SK-N-SH (cell line): ENCODE data around the gene CNTD1.

Source experiments
- POLR2AphosphoS5 ChIP-seq: IDR thresholded peaks from 2 replicates; pipeline ENCODE4 v1.6.1; 2012; ENCODE audit warnings: low read depth, low read length
- RCOR1 ChIP-seq: fragments of 150-350 bp; IDR thresholded peaks from 2 replicates; pipeline ENCODE4 v1.6.1; 2017; ENCODE audit warnings: antibody characterized with exemption, low read length
- TEAD4 ChIP-seq: IDR thresholded peaks from 2 replicates; pipeline ENCODE4 v1.4.0; 2012; ENCODE audit warnings: mild to moderate bottlenecking, borderline replicate concordance; ENCODE audit not compliant: insufficient read depth
- TF ChIP-seq, protein P1 (sequence below): IDR thresholded peaks from 2 replicates; pipeline ENCODE4 v1.4.0; 2012; ENCODE audit warnings: low read depth, borderline replicate concordance
- TF ChIP-seq, protein P2 (sequence below): fragments of 200-600 bp; sonication (generic); IDR thresholded peaks from 2 replicates; pipeline ENCODE4 v1.6.1; 2017; ENCODE audit warnings: antibody characterized with exemption, mild to moderate bottlenecking, moderate library complexity

DNA sequence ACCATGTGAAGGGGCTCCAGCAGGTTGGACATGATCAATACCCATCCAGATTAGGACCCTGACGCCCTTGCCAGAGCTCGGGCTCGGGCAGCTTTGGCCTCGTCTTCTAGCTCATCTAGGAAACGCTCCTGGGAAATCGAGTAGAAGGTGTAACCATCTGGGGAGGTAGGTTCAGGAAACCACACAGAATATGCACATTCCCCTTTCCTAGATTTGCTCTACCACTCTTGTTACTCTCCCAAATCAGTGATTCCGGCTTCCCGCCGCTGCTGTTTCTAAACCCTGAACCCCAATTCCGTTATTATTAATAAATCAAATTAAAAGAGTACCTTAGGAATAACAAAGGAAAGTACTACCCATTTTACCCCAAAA, 664 bp upstream of the CNTD1 start:
- TF ChIP-seq POLR2AphosphoS5, result no peak
- TF ChIP-seq, protein P1, sequence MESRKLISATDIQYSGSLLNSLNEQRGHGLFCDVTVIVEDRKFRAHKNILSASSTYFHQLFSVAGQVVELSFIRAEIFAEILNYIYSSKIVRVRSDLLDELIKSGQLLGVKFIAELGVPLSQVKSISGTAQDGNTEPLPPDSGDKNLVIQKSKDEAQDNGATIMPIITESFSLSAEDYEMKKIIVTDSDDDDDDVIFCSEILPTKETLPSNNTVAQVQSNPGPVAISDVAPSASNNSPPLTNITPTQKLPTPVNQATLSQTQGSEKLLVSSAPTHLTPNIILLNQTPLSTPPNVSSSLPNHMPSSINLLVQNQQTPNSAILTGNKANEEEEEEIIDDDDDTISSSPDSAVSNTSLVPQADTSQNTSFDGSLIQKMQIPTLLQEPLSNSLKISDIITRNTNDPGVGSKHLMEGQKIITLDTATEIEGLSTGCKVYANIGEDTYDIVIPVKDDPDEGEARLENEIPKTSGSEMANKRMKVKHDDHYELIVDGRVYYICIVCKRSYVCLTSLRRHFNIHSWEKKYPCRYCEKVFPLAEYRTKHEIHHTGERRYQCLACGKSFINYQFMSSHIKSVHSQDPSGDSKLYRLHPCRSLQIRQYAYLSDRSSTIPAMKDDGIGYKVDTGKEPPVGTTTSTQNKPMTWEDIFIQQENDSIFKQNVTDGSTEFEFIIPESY, result no peak
- no peak for TF ChIP-seq RCOR1
- TF ChIP-seq, protein P2, sequence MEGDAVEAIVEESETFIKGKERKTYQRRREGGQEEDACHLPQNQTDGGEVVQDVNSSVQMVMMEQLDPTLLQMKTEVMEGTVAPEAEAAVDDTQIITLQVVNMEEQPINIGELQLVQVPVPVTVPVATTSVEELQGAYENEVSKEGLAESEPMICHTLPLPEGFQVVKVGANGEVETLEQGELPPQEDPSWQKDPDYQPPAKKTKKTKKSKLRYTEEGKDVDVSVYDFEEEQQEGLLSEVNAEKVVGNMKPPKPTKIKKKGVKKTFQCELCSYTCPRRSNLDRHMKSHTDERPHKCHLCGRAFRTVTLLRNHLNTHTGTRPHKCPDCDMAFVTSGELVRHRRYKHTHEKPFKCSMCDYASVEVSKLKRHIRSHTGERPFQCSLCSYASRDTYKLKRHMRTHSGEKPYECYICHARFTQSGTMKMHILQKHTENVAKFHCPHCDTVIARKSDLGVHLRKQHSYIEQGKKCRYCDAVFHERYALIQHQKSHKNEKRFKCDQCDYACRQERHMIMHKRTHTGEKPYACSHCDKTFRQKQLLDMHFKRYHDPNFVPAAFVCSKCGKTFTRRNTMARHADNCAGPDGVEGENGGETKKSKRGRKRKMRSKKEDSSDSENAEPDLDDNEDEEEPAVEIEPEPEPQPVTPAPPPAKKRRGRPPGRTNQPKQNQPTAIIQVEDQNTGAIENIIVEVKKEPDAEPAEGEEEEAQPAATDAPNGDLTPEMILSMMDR, result no peak
- no peak for TF ChIP-seq TEAD4
